Endodermal cell (in vitro differentiated cells): ENCODE data around the gene COL21A1. TPM values are rescaled to one million over a fixed set of nuclear protein-coding genes. Genes with fewer than 3 reads are reported as not detected.

Experiments used
- DNase-seq: peaks from one replicate; pipeline ENCODE4 v3.0.0-alpha.2; 2017
- H3K27ac ChIP-seq: 2 replicates; pipeline ENCODE4 v1.5.1; 2013; ENCODE audit warnings: mild to moderate bottlenecking, low read depth, low read length, moderate library complexity
- H3K27me3 ChIP-seq: 2 replicates; pipeline ENCODE4 v1.6.1; 2013; ENCODE audit warnings: mild to moderate bottlenecking, low read length, moderate library complexity; ENCODE audit not compliant: insufficient read depth, control insufficient read depth, poor library complexity, severe bottlenecking
- H3K36me3 ChIP-seq: 2 replicates; pipeline ENCODE4 v1.7.0; 2013; ENCODE audit warnings: mild to moderate bottlenecking, low read length, moderate library complexity; ENCODE audit not compliant: control insufficient read depth, insufficient read depth
- H3K4me1 ChIP-seq: one replicate; pipeline ENCODE4 v1.7.0; 2013; ENCODE audit warnings: low read length; ENCODE audit not compliant: control insufficient read depth, insufficient read depth
- H3K4me3 ChIP-seq: 2 replicates; pipeline ENCODE4 v1.5.1; 2013; ENCODE audit warnings: mild to moderate bottlenecking, low read length, moderate library complexity
- H3K9ac ChIP-seq: 2 replicates; pipeline ENCODE4 v1.6.1; 2013; ENCODE audit warnings: mild to moderate bottlenecking, low read length, moderate library complexity; ENCODE audit not compliant: poor library complexity, severe bottlenecking; ENCODE audit errors: extremely low read depth
- H3K9me3 ChIP-seq: 2 replicates; pipeline ENCODE4 v1.6.1; 2013; ENCODE audit warnings: mild to moderate bottlenecking, low read length, moderate library complexity; ENCODE audit not compliant: control insufficient read depth
- H3K27ac Mint-ChIP-seq: 2 replicates; pipeline ENCODE4 v1.8.0; 2020; ENCODE audit warnings: mixed read lengths
- H3K27me3 Mint-ChIP-seq: 2 replicates; pipeline ENCODE4 v1.8.0; 2021; ENCODE audit warnings: mild to moderate bottlenecking, mixed read lengths; ENCODE audit not compliant: insufficient read depth
- H3K36me3 Mint-ChIP-seq: 2 replicates; pipeline ENCODE4 v1.8.0; 2020; ENCODE audit warnings: low read depth, mixed read lengths
- H3K4me1 Mint-ChIP-seq: 2 replicates; pipeline ENCODE4 v1.8.0; 2020; ENCODE audit warnings: mixed read lengths
- H3K4me3 Mint-ChIP-seq: 2 replicates; pipeline ENCODE4 v1.8.0; 2020; ENCODE audit warnings: mild to moderate bottlenecking, moderate library complexity, mixed read lengths
- H3K9me3 Mint-ChIP-seq: 2 replicates; pipeline ENCODE4 v1.8.0; 2020; ENCODE audit warnings: mild to moderate bottlenecking, mixed read lengths
- CTCF ChIP-seq: fragments of 200-600 bp; sonication (generic); conservative IDR thresholded peaks from 2 replicates; pipeline ENCODE4 v1.5.0; 2021; ENCODE audit warnings: antibody characterized with exemption, mild to moderate bottlenecking
- WGBS, 2 experiments: methylation state at CpG; one replicate each; pipeline versions ENCODE4 v1.1.5 to v1.1.7; 2013; ENCODE audit warnings: missing lambda C conversion rate in 2 of 2, mixed read lengths in 1 of 2; ENCODE audit not compliant: insufficient coverage in 1 of 2, insufficient read length in 1 of 2; 5-methylcytosine and 5-hydroxymethylcytosine counted together
- total RNA-seq, 2 donors: library from RNA; stranded (reverse); fragmentation: NEBNext Ultra II Directional in 1 of 2; extraction: Animal tissue kit (Norgen Biotek cat#: 25700) in 1 of 2; gene quantifications; 2 replicates in 1 of 2; 3 replicates in 1 of 2; pipeline ENCODE4 v1.2.1, GENCODE V29; 2021

COL21A1 gene
- total RNA-seq, 2 donors from 2014 or later, result 0.71 to 1.9 TPM

- no peaks in the 10 kb centered on the region for H3K36me3 ChIP-seq
- no peaks in the 10 kb centered on the region for H3K27me3 Mint-ChIP-seq
- 83 to 86% methylated on average over 1 of the region's 1 CpG for WGBS, 2 experiments
- no peak overlapping the region for H3K27ac Mint-ChIP-seq
- no peaks in the 10 kb centered on the region for H3K36me3 Mint-ChIP-seq
- no peaks in the 10 kb centered on the region for H3K9me3 Mint-ChIP-seq
- no peak for TF ChIP-seq CTCF
- no peak overlapping the region for H3K9ac ChIP-seq
- no peak overlapping the region for H3K4me3 ChIP-seq
- H3K27me3 ChIP-seq, result no peaks in the 10 kb centered on the region
- no peak overlapping the region for H3K27ac ChIP-seq
- no peaks in the 10 kb centered on the region for H3K9me3 ChIP-seq
- DNase-seq, result no peak
- H3K4me1 Mint-ChIP-seq, result no peaks in the 10 kb centered on the region
- no peak overlapping the region for H3K4me3 Mint-ChIP-seq
- no peaks in the 10 kb centered on the region for H3K4me1 ChIP-seq
Observed at GRCh38 chr6:56062836-56063235, 184.5 kb downstream of the COL21A1 start.

- WGBS, 2 experiments, result 89 to 95% methylated on average over 2 of the region's 2 CpGs
- no peak overlapping the region for H3K27ac Mint-ChIP-seq
Observed at GRCh38 chr6:56058636-56059035, 188.7 kb downstream of the COL21A1 start.

GRCh38 chr6:56055081-56055704, 192.2 kb downstream of the COL21A1 start:
- Histone ChIP-seq H3K27me3 (no peaks in the 10 kb centered on the region), H3K27ac (no peak overlapping the region), H3K9ac (no peak overlapping the region), H3K4me1 (no peaks in the 10 kb centered on the region), H3K4me3 (no peak overlapping the region), H3K36me3 (no peaks in the 10 kb centered on the region), H3K9me3 (no peaks in the 10 kb centered on the region)
- H3K4me3 Mint-ChIP-seq, result no peak overlapping the region
- no peaks in the 10 kb centered on the region for H3K27me3 Mint-ChIP-seq
- H3K27ac Mint-ChIP-seq, result no peak overlapping the region
- no peak for DNase-seq
- 89 to 95% methylated on average over 6 to 7 of the region's 7 CpGs for WGBS, 2 experiments
- TF ChIP-seq CTCF, result no peak
- no peaks in the 10 kb centered on the region for H3K36me3 Mint-ChIP-seq
- H3K4me1 Mint-ChIP-seq, result no peaks in the 10 kb centered on the region
- no peaks in the 10 kb centered on the region for H3K9me3 Mint-ChIP-seq

More at GRCh38 chr6:56058636-56059035, 188.7 kb downstream of the COL21A1 start:
- Histone ChIP-seq H3K9ac (no peak overlapping the region), H3K4me1 (no peaks in the 10 kb centered on the region), H3K9me3 (no peaks in the 10 kb centered on the region), H3K27me3 (no peaks in the 10 kb centered on the region), H3K36me3 (no peaks in the 10 kb centered on the region), H3K27ac (no peak overlapping the region), H3K4me3 (no peak overlapping the region)
- Mint-ChIP-seq H3K4me1 (no peaks in the 10 kb centered on the region), H3K4me3 (no peak overlapping the region), H3K9me3 (no peaks in the 10 kb centered on the region), H3K27me3 (no peaks in the 10 kb centered on the region), H3K36me3 (no peaks in the 10 kb centered on the region)
- no peak for DNase-seq
- TF ChIP-seq CTCF, result no peak
